ENCODE results near the gene PLIN3.
A peak's percentile ranks its signal among the peaks of the same experiment; 100 is the strongest.
"Not testable (repeated sequence)": the region's sequence is repeated elsewhere in the genome, so short reads cannot be mapped to it uniquely, and the experiment has no call there.

PLIN3 gene

GRCh38 chr19:4832776-4833175 lies 34.7 kb downstream of the PLIN3 start:
- Histone ChIP-seq H3F3A (ENCODE audit: insufficient read depth, low read length) (no peaks in the 10 kb centered on the region), H2AFZ (ENCODE audit: low read length) (no peak overlapping the region), H3K4me1 (ENCODE audit: insufficient read depth, low read length, severe bottlenecking) (peaks cover 28% of the 10 kb centered on the region), H3K9ac (ENCODE audit: low read length) (no peak overlapping the region), H4K20me1 (ENCODE audit: insufficient read depth, low read length) (no peaks in the 10 kb centered on the region), H3K4me2 (ENCODE audit: low read length) (no peak overlapping the region), H3K27ac (ENCODE audit: low read depth, low read length, poor library complexity, severe bottlenecking) (no peak overlapping the region), H3K27me3 (ENCODE audit: insufficient read depth, low read length) (no peaks in the 10 kb centered on the region), H3K9me3 (ENCODE audit: low read length) (no peaks in the 10 kb centered on the region), H3K4me3 (ENCODE audit: low read depth, low read length, poor library complexity, severe bottlenecking) (no peak overlapping the region), H3K9me2 (ENCODE audit: low read depth, low read length) (no peaks in the 10 kb centered on the region), H3K79me2 (ENCODE audit: insufficient read depth, low read length) (peaks cover 16% of the 10 kb centered on the region; the same call in 1 of the 2 replicates), H3K36me3 (ENCODE audit: insufficient read depth, low read length) (peaks cover 4% of the 10 kb centered on the region; the same call in 1 of the 2 replicates)
- TF ChIP-seq EZH2 (IDR thresholded peaks at IDR 0.05; ENCODE audit: borderline replicate concordance, low read length) (no peak), CTCF (IDR thresholded peaks at IDR 0.05; ENCODE audit: low read length) (no peak)

- not testable (repeated sequence) for H3K9me3 ChIP-seq (ENCODE audit: low read length); H3K9me2 ChIP-seq (ENCODE audit: low read depth, low read length); H3K36me3 ChIP-seq (ENCODE audit: insufficient read depth, low read length); H3K27me3 ChIP-seq (ENCODE audit: insufficient read depth, low read length); H4K20me1 ChIP-seq (ENCODE audit: insufficient read depth, low read length); H3F3A ChIP-seq (ENCODE audit: insufficient read depth, low read length)
- peak overlapping the region; percentile 91 for H3K9ac ChIP-seq (ENCODE audit: low read length)
- H2AFZ ChIP-seq (ENCODE audit: low read length), result peak overlapping the region; percentile 55; the same call in 1 of the 2 replicates
- H3K27ac ChIP-seq (ENCODE audit: low read depth, low read length, poor library complexity, severe bottlenecking), result peak overlapping the region; percentile 88
- H3K4me3 ChIP-seq (ENCODE audit: low read depth, low read length, poor library complexity, severe bottlenecking), result peak overlapping the region; percentile 85
- H3K4me1 ChIP-seq (ENCODE audit: insufficient read depth, low read length, severe bottlenecking), result peaks cover 30% of the 10 kb centered on the region
- H3K4me2 ChIP-seq (ENCODE audit: low read length), result peak overlapping the region; percentile 94
- H3K79me2 ChIP-seq (ENCODE audit: insufficient read depth, low read length), result peaks cover 19% of the 10 kb centered on the region; the same call in 1 of the 2 replicates
These were observed 35.5 kb downstream of the PLIN3 start for GRCh38 chr19:4831979-4832340.

GRCh38 chr19:4831304-4831978 lies 36.0 kb downstream of the PLIN3 start, which contains the start of gene TICAM1:
TSS of gene TICAM1 (minus strand) at chr19:4831712. CDS start at chr19:4818377, 13,335 bp downstream.
- peak within 1 kb of the TSS; percentile 94 for H3K4me2 ChIP-seq (ENCODE audit: low read length)
- no peaks in the 10 kb centered on the region for H3K9me3 ChIP-seq (ENCODE audit: low read length)
- peaks cover 19% of the 10 kb centered on the region; the same call in 1 of the 2 replicates for H3K79me2 ChIP-seq (ENCODE audit: insufficient read depth, low read length)
- no peaks in the 10 kb centered on the region for H4K20me1 ChIP-seq (ENCODE audit: insufficient read depth, low read length)
- peak within 1 kb of the TSS; percentile 88 for H3K27ac ChIP-seq (ENCODE audit: low read depth, low read length, poor library complexity, severe bottlenecking)
- H3F3A ChIP-seq (ENCODE audit: insufficient read depth, low read length), result no peaks in the 10 kb centered on the region
- peak within 1 kb of the TSS; percentile 91 for H3K9ac ChIP-seq (ENCODE audit: low read length)
- TF ChIP-seq EZH2 (IDR thresholded peaks at IDR 0.05; ENCODE audit: borderline replicate concordance, low read length), result no peak
- no peak for TF ChIP-seq CTCF (IDR thresholded peaks at IDR 0.05; ENCODE audit: low read length)
- peak within 1 kb of the TSS; percentile 85 for H3K4me3 ChIP-seq (ENCODE audit: low read depth, low read length, poor library complexity, severe bottlenecking)
- H2AFZ ChIP-seq (ENCODE audit: low read length), result peak within 1 kb of the TSS; percentile 55; the same call in 1 of the 2 replicates
- H3K27me3 ChIP-seq (ENCODE audit: insufficient read depth, low read length), result no peaks in the 10 kb centered on the region
- H3K36me3 ChIP-seq (ENCODE audit: insufficient read depth, low read length), result no peaks in the 10 kb centered on the region
- H3K9me2 ChIP-seq (ENCODE audit: low read depth, low read length), result no peaks in the 10 kb centered on the region
- peaks cover 30% of the 10 kb centered on the region for H3K4me1 ChIP-seq (ENCODE audit: insufficient read depth, low read length, severe bottlenecking)

Data from OCI-LY1 (cell line).